NCI-H524 (cell line): ENCODE results near the gene HIBCH.
"Not testable (repeated sequence)": the region's sequence is repeated elsewhere in the genome, so short reads cannot be mapped to it uniquely, and the experiment has no call there.

Experiments
- DNase-seq, 2 experiments: peaks; one replicate each; lab custom pipeline; 2025; lab: John Stamatoyannopoulos, UW

The HIBCH gene

GRCh38 chr2:190308031-190308430 is 11.6 kb downstream of the HIBCH start:
- peak in 1 of 2 experiments; percentile 7 for DNase-seq

- DNase-seq, result no peak
Measured at GRCh38 chr2:190304404-190304803, 15.2 kb downstream of the HIBCH start.

DNA sequence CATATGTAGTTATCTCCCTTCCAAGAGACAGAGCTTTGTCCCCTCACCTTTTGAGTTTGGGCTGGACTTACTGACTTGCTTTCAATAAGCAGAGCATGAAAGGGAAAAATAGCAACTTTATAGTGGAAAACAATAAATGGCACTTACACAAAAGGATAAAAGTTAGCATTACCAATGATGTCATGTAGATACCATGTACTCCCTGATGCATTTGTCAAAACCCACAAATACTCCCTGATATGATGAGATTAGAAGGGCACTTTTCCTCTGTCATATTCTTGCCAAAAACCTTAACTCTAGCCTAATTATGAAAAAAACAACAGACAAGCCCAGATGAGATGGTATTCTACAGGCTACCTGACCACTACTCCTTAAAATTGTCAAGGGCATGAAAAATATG is 16.0 kb downstream of the HIBCH start:
- DNase-seq, result no peak

DNA sequence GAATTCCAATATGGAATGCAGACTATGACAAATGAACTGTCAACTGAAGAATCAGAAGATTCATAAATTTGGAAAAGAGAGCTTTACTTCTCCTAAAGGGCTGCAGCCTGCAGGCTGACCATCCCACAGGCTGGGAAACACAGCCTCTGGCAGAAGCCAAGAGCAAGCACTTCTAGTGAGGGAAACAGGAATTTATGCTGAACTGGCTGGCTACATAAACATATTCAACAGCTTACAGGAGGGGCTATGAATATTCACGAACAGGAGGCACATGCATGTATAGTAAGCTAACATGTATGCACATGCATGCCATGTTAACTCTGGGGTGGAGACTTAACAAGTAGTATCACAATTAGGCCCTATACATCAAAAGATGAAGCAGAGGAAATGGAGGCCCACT is 17.6 kb downstream of the HIBCH start:
- no peak for DNase-seq

GRCh38 chr2:190301032-190301431 is 18.6 kb downstream of the HIBCH start:
- no peak for DNase-seq

DNA sequence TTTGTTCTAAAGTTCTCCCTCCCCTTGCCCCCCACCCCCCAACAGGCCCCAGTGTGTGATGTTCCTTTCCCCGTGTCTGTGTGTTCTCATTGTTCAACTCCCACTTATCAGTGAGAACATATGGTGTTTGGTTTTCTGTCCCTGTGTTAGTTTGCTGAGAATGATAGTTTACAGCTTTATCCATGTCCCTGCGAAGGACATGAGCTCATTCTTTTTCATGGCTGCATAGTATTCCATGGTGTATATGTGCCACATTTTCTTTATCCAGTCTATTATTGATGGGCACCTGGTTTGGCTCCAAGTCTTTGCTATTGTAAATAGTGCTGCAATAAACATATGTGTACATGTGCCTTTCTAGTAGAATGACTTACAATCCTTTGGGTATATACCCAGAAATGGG is 21.7 kb downstream of the HIBCH start:
- DNase-seq, result not testable (repeated sequence)

- no peak for DNase-seq
Measured at GRCh38 chr2:190283783-190284182, 35.8 kb downstream of the HIBCH start.

DNA sequence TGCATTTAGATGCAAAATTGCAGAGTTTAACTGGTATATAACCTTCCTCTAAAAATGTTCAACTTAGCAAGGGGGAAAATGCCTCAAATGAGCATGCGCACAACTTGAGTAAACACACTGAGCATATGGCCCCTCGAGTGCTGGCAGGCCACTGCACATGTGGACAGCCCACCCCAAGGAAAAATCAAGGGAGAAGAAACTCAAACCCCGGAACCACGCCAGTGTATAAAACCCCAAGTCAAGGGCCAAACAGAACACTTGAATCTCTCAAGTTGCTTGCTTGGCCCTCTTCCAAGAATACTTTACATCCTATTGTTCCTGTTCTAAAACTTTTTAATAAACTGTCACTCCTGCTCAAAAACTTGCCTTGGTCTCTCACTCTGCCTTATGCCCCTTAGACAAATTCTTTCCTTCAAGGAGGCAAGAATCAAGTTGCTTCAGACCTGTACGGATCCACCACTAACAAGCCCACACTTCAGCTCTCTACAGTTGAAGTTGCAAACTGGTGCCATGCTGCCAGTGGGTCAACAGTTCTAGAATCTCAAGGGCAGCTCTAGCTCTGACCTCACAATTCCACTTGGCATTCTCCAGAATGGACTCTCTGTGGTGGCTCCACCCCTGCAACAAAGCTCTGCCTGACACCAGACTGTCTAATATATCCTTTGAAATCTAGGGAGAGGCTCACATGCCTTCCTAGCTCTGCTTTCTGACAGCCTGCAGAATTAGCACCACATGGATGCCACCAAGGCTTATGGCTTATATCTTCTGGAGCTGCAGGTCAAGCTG is 38.9 kb downstream of the HIBCH start:
- peak in 1 of 2 experiments; percentile 33 for DNase-seq

DNA sequence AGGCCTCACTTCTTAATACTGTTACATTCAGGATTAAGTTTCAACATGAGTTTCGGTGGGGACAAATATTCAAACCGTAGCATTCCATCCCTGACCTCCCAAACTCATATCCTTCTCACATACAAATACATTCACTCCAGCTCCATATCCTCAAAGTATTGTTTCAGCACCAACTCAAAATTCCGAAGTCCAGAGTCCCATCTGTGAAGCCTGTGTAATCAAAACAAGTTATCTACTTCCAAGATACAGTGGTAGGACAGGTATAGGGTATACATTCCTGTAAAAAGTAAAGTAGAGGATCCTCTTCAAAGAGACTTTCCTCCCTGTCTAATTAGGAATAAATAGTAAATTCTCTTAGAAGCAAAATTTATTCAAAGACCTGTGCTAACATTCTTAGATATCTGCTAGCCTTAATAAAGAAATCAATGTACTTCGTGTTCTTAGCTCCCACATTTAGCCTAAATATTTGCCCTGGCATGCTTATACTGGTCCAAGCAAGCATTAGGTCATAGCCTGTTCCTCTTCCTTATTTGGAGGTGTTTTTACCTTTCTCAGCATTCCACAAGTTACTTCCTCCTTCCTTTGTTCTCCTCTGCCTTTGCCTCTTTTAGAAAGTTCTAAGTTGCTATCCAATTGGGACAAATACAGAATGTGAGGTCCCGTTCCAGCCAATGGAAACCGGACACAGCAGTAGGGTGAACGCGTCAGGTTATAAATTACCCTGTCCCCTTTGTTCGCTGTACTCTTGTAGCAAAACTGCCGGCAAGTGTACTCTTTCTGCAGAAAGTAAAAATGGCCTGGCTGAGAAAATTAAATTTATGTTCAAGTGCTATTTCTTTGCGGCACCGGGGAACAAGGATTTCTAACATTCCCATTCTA is 40.1 kb downstream of the HIBCH start:
- not testable (repeated sequence) for DNase-seq

GRCh38 chr2:190277234-190278112 is 42.2 kb downstream of the HIBCH start:
- DNase-seq, result peak in 1 of 2 experiments; percentile 19

GRCh38 chr2:190272457-190272842 is 47.2 kb downstream of the HIBCH start:
- no peak for DNase-seq

- no peak for DNase-seq
Measured at GRCh38 chr2:190271783-190272456, 47.7 kb downstream of the HIBCH start.

GRCh38 chr2:190270298-190270697 is 49.3 kb downstream of the HIBCH start:
- DNase-seq, result no peak

- not testable (repeated sequence) for DNase-seq
Measured at GRCh38 chr2:190269699-190270098, 49.9 kb downstream of the HIBCH start.

DNA sequence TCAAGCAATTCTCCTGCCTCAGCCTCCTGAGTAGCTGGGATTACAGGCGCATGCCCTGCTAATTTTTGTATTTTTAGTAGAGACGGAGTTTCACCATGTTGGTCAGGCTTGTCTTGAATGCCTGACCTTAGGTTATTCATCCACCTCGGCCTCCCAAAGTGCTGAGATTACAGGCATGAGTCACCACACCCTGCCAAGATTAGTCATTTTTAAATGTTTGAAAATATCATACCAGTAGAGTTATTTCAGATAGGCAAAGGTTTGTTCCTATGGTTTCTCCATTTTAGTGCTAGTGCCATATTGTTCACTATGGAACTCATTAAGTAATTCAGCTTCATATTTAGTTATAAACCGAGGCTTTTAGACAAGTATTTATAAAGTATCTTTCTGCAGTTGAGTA is 52.3 kb downstream of the HIBCH start:
- no peak for DNase-seq

DNA sequence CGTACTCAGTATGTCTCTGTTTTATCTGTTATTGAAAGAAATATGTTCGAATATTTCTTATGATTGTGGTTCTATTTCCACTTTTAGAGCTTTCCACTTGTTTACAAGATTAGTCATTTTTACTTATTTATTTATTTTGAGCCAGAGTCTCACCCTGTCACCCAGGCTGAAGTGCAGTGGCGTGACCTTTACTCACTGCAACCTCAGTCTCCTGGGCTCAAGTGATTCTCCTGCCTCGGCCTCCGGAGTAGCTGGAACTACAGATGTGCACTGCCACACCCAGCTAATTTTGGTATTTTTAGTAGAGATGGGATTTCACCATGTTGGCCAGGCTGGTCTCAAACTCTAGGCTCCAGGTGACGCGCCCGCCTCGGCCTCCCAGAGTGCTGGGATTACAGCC is 53.3 kb downstream of the HIBCH start:
- DNase-seq, result no peak

GRCh38 chr2:190261851-190262250 is 57.8 kb downstream of the HIBCH start:
- DNase-seq, result no peak

DNA sequence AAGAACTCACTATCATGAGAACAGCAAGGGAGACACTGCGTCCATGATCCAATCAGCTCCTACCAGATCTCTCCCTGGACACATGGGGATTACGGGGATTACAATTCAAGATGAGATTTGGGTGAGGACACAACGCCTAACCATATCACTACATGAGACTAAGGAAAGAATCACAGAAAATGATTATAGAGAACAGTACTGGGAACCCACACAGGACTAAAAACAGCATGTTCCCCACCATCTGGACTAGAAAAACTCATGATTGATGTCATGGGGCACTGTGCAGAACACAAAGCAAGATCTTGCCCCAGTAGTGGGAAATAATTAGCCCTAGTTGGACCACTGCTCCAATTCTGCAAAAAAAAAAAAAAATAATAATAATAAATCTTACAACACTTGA is 63.5 kb downstream of the HIBCH start:
- no peak for DNase-seq

- no peak for DNase-seq
Measured at GRCh38 chr2:190255676-190256075, 64.0 kb downstream of the HIBCH start.

DNA sequence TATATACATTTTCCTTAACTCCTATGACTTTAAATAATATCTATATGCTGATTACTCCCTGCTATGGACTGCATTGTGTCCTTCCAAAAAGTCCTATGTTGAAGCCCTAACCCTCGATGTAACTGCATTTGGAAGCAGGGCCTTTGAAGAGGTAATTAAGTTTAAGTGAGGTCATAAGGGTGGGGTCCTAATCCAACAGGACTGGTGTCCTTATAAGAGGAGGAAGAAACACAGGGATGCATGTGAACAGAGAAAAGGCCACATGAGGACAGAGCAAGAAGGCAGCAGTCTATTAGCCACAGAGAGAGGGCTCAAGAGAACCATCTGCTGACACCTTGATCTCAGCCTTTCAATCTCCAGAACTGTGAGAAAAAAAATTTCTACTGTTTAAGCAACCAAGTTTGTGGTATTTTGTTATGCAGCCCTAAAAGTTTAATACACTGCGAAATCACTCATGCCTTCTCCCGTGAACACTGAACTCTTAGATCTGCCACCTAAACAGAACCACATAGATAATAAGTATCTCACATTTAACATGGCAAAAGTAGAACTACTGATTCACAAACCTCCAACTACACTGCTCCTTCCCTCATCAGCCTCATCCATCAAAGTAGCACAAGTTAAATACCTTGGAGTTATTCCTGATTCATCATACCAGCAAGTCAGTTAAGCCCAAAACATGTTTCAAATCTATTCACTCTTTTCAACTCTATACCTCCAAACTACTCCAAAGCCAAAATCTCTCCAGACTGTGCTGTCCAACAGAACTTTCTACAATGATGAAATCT is 65.4 kb downstream of the HIBCH start:
- DNase-seq, result no peak

DNA sequence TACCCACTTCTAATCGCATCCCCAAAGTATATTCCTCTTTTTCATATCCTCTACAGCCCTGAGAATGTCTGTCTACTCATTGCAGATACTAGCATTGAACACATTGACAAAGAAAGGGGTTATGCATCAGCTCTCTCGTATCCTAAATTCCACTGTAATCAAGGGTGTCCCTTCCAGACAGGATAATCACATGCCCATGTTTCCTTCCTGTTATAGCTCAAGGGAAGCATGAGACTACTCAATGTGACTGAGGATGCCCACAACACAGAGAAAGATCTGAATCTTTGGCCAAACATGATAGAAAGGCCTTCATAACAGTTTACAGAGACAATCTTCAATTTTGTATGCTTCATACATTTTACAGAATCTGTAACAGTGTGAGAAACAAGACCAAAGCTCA is 69.2 kb downstream of the HIBCH start:
- DNase-seq, result no peak
